Left lung (tissue), 14 donors: ENCODE results near the gene AKR1B1. TPM values are rescaled to one million over a fixed set of nuclear protein-coding genes. Genes with fewer than 3 reads are reported as not detected.

Experiments used
- ATAC-seq: fragments of 200-7000 bp; cut with Tn5 transposase; one replicate; pipeline ENCODE4 v1.9.1; 2020; ENCODE audit warnings: moderate library complexity
- DNase-seq, 4 donors: peaks; one replicate each; pipeline ENCODE4 v3.0.0-alpha.2; 2013 to 2020
- H3K27ac ChIP-seq, 2 donors: fragments of 200-600 bp; sonication (generic) in 1 of 2; one replicate each; pipeline versions ENCODE4 v1.5.0 to v1.8.0; 2020 to 2021
- H3K27me3 ChIP-seq, 2 donors: fragments of 200-600 bp; sonication (generic) in 1 of 2; one replicate each; pipeline versions ENCODE4 v1.5.0 to v1.8.0; 2020 to 2021
- H3K36me3 ChIP-seq, 2 donors: fragments of 200-600 bp; sonication (generic) in 1 of 2; one replicate each; pipeline versions ENCODE4 v1.5.0 to v1.8.0; 2020 to 2021
- H3K4me1 ChIP-seq, 2 donors: fragments of 200-600 bp; one replicate each; pipeline ENCODE4 v1.8.0; 2021
- H3K4me3 ChIP-seq, 2 donors: fragments of 200-600 bp; sonication (generic) in 1 of 2; one replicate each; pipeline versions ENCODE4 v1.5.0 to v1.8.0; 2020 to 2021; ENCODE audit warnings: mild to moderate bottlenecking in 1 of 2
- H3K9me3 ChIP-seq, 2 donors: fragments of 200-600 bp; sonication (generic) in 1 of 2; one replicate each; pipeline versions ENCODE4 v1.5.0 to v1.8.0; 2020 to 2021
- intact Hi-C, 2 donors: fragments of 100-400 bp; cut with DNase I; formaldehyde crosslinking; loops; one replicate each; pipeline versions ENCODE4 v1.11.2 to v1.14.2; 2022
- long read RNA-seq, 12 donors: library from polyadenylated mRNA in 2 of 12; unstranded in 2 of 12; transcript quantifications; one replicate each; pipeline ENCODE4 v2.0.0 and lab custom pipeline, GENCODE V29; 2019 to 2026
- polyA plus RNA-seq, 6 donors: library from polyadenylated mRNA; unstranded; fragments of 120-200 nt; gene quantifications; one replicate each; pipeline ENCODE4 v1.2.1, GENCODE V29; 2013; ENCODE audit not compliant: insufficient read length in 6 of 6
- total RNA-seq, 2 donors: library from RNA; stranded (reverse); fragmentation: NEBNext Ultra II Directional; extraction: Animal tissue kit (Norgen Biotek cat#: 25700); gene quantifications; one replicate each; pipeline ENCODE4 v1.2.1, GENCODE V29; 2021
- TF ChIP-seq, protein P1 (sequence below), 2 donors: fragments of 200-600 bp; sonication (generic) in 1 of 2; IDR thresholded peaks; one replicate each; pipeline versions ENCODE4 v1.5.0 to v1.8.0; 2021; ENCODE audit warnings: antibody characterized with exemption in 2 of 2
- donor health status: DM: no; HTN: yes; CAD: no.
- donor health status: DM: no; HTN: no; CAD: no.

AKR1B1 gene
- total RNA-seq = 10 to 100 TPM; 79.1 to 85.0 TPM
- polyA plus RNA-seq = 10 to 100 TPM; 63.8 to 71.5 (median 67.5) TPM
- long read RNA-seq, donor 1, transcript AKR1B1-201 (10 exons, 1,409 nt) = major isoform, 39 of 43 reads
- long read RNA-seq, donor 1, partial matches to known transcripts = 0 of 43 reads
- long read RNA-seq, donor 1, other reads (novel, unspliced or antisense) = 0 of 43 reads
- long read RNA-seq, donor 2, transcript AKR1B1-201 (10 exons, 1,409 nt) = major isoform, 32 of 38 reads
- long read RNA-seq, donor 2, partial matches to known transcripts = 6 of 38 reads
- long read RNA-seq, donor 2, other reads (novel, unspliced or antisense) = 0 of 38 reads
- long read RNA-seq, donor 3, transcript AKR1B1-201 (10 exons, 1,409 nt) = major isoform, 27 of 50 reads
- long read RNA-seq, donor 3, partial matches to known transcripts = 22 of 50 reads
- long read RNA-seq, donor 3, other reads (novel, unspliced or antisense) = 0 of 50 reads
- long read RNA-seq, donor 4, transcript AKR1B1-201 (10 exons, 1,409 nt) = major isoform, 125 of 140 reads
- long read RNA-seq, donor 4, partial matches to known transcripts = 6 of 140 reads
- long read RNA-seq, donor 4, other reads (novel, unspliced or antisense) = 9 of 140 reads
- long read RNA-seq, donor 5, transcript AKR1B1-201 (10 exons, 1,409 nt) = major isoform, 24 of 25 reads
- long read RNA-seq, donor 5, partial matches to known transcripts = 0 of 25 reads
- long read RNA-seq, donor 5, other reads (novel, unspliced or antisense) = 0 of 25 reads
- long read RNA-seq, donor 6, transcript AKR1B1-201 (10 exons, 1,409 nt) = major isoform, 30 of 30 reads
- long read RNA-seq, donor 6, partial matches to known transcripts = 0 of 30 reads
- long read RNA-seq, donor 6, other reads (novel, unspliced or antisense) = 0 of 30 reads
- long read RNA-seq, donor 7, transcript AKR1B1-201 (10 exons, 1,409 nt) = major isoform, 18 of 32 reads
- long read RNA-seq, donor 7, partial matches to known transcripts = 13 of 32 reads
- long read RNA-seq, donor 7, other reads (novel, unspliced or antisense) = 0 of 32 reads
- long read RNA-seq, donor 8, transcript AKR1B1-201 (10 exons, 1,409 nt) = major isoform, 18 of 19 reads
- long read RNA-seq, donor 8, partial matches to known transcripts = 0 of 19 reads
- long read RNA-seq, donor 8, other reads (novel, unspliced or antisense) = 0 of 19 reads
- long read RNA-seq, donor 9, partial matches to known transcripts = 0 of 2 reads
- long read RNA-seq, donor 9, other reads (novel, unspliced or antisense) = 0 of 2 reads
- long read RNA-seq, donor 10, transcript AKR1B1-201 (10 exons, 1,409 nt) = major isoform, 188 of 204 reads
- long read RNA-seq, donor 10, partial matches to known transcripts = 9 of 204 reads
- long read RNA-seq, donor 10, other reads (novel, unspliced or antisense) = 6 of 204 reads
- long read RNA-seq, donor 11, transcript AKR1B1-201 (10 exons, 1,409 nt) = major isoform, 60 of 72 reads
- long read RNA-seq, donor 11, partial matches to known transcripts = 11 of 72 reads
- long read RNA-seq, donor 11, other reads (novel, unspliced or antisense) = 0 of 72 reads
- long read RNA-seq, donor 12, transcript AKR1B1-201 (10 exons, 1,409 nt) = major isoform, 26 of 27 reads
- long read RNA-seq, donor 12, partial matches to known transcripts = 0 of 27 reads
- long read RNA-seq, donor 12, other reads (novel, unspliced or antisense) = 0 of 27 reads

DNA sequence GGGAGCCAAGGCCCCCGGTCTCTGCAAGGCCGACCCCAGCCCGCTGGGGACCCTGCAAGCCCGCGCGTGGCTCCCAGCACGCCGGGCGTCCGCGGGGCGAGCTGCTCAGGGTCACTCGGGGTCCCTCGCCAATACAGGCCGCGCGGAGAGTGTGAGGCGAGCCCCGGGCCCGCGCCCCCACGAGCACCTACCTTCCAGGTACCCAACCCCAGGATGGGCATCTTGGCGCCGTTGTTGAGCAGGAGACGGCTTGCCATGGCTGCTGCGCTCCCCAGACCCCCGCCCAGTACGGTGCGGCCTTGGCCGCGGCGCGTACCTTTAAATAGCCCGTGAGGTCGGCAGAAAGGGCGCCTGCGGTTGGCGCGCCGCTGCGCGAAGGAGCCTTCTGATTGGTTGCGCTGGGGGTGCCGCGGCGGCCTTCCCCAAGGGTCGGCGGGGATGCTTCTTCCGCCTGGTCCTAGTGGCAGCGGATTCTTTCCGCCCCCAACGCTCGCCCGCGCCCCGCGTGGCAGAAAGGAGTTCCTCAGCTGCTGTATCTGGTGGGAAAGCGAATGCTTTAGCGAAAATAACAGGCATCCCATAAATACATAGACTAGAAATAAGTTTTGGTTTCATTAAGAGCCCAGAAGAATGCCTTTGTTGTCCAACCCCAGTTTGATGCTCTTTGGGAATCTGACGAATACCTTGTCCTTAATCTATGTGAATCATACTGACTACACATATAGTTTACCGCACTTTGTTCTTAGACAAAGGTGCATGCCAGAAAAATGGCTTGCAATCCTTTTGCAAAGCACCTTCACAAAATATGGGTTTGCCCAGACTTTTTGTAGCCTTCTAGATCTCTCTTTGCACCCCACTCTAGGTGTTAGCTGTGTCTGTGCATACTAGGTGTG lies at the start of gene AKR1B1:
TSS of gene AKR1B1 (minus strand) at position 295 of the 893 bp plus-strand sequence. CDS start at position 257, 38 bp downstream.
- intact Hi-C loops = no loop called here
- peak within 1 kb of the TSS; percentile 67 to 82 for H3K27ac ChIP-seq
- H3K4me1 ChIP-seq = peaks cover 0 to 27% of the 10 kb centered on the region in 2 donors
- H3K27me3 ChIP-seq = peaks cover 0 to 23% of the 10 kb centered on the region in 2 donors
- TF ChIP-seq, protein P1, sequence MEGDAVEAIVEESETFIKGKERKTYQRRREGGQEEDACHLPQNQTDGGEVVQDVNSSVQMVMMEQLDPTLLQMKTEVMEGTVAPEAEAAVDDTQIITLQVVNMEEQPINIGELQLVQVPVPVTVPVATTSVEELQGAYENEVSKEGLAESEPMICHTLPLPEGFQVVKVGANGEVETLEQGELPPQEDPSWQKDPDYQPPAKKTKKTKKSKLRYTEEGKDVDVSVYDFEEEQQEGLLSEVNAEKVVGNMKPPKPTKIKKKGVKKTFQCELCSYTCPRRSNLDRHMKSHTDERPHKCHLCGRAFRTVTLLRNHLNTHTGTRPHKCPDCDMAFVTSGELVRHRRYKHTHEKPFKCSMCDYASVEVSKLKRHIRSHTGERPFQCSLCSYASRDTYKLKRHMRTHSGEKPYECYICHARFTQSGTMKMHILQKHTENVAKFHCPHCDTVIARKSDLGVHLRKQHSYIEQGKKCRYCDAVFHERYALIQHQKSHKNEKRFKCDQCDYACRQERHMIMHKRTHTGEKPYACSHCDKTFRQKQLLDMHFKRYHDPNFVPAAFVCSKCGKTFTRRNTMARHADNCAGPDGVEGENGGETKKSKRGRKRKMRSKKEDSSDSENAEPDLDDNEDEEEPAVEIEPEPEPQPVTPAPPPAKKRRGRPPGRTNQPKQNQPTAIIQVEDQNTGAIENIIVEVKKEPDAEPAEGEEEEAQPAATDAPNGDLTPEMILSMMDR (IDR thresholded peaks at IDR 0.05) = peak; percentile 46 to 60
- peak within 1 kb of the TSS; percentile 69 to 80 for H3K4me3 ChIP-seq
- peak; percentile 79 to 91 (median 90) for DNase-seq
- H3K9me3 ChIP-seq = peaks cover 0 to 4% of the 10 kb centered on the region in 2 donors
- no peaks in the 10 kb centered on the region for H3K36me3 ChIP-seq
- ATAC-seq = peak; percentile 97

DNA sequence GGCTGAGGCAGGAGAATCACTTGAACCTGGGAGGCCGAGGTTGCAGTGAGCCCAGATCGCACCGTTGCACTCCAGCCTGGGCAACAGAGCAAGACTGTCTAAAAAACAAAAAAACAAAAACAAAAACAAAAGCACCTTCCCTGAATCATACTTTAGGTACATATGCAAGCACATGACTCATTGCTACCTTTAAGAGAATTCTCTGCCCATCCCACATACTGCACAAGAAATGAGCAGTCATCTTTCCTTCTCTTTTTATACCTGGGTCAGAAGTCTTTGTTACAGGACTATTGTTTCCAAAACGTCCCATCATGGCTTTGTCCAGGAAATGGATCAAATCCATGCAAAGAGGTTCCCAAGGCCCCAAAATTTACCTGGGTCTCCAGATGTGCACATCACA lies 47.0 kb upstream of the AKR1B1 start:
- H3K9me3 ChIP-seq = no peaks in the 10 kb centered on the region
- H3K4me1 ChIP-seq = peaks cover 0 to 5% of the 10 kb centered on the region in 2 donors
- TF ChIP-seq, protein P1 (IDR thresholded peaks at IDR 0.05) = no peak
- no peak overlapping the region for H3K27ac ChIP-seq
- H3K4me3 ChIP-seq = no peak overlapping the region
- no peaks in the 10 kb centered on the region for H3K27me3 ChIP-seq
- no peak for DNase-seq
- intact Hi-C loops = no loop called here
- H3K36me3 ChIP-seq = no peaks in the 10 kb centered on the region
- no peak for ATAC-seq

DNA sequence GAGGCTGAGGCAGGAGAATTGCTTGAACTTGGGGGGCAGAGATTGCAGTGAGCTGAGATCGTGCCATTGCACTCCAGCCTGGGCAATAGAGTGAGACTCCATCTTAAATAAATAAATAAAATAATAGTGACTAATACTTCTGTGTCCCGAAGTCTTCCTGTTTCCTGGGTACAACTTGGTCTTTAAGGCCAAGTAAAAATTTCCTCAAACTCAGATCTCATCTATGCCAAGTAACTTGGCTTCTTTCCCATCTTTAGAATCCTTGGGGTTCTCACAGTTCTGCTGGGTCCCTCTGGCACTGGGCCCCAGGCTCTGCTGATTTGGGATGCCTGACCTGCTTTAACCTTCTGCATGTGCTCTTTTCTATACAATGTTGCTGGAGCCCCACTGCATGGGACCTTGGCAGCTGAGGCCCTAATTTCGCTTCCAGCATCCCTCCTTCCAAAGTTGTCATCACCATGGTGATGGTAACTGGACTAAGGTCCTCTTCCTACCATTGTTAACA lies 45.8 kb upstream of the AKR1B1 start:
- intact Hi-C loops = no loop called here
- DNase-seq (no peak), ATAC-seq (no peak)
- H3K4me3 ChIP-seq = no peak overlapping the region
- peaks cover 0 to 5% of the 10 kb centered on the region in 2 donors for H3K4me1 ChIP-seq
- no peaks in the 10 kb centered on the region for H3K36me3 ChIP-seq
- TF ChIP-seq, protein P1 (IDR thresholded peaks at IDR 0.05) = no peak
- no peak overlapping the region for H3K27ac ChIP-seq
- no peaks in the 10 kb centered on the region for H3K27me3 ChIP-seq
- H3K9me3 ChIP-seq = no peaks in the 10 kb centered on the region
